SKM-1 (cell line): ENCODE measurements around the gene FOXK1.

ENCODE experiments used
- DNase-seq: peaks from one replicate; lab custom pipeline; 2025; ENCODE audit not compliant: unreplicated experiment; lab: John Stamatoyannopoulos, UW

The FOXK1 gene

GRCh38 chr7:4694305-4694704 lies 12.2 kb downstream of the FOXK1 start:
- DNase-seq: no peak

DNA sequence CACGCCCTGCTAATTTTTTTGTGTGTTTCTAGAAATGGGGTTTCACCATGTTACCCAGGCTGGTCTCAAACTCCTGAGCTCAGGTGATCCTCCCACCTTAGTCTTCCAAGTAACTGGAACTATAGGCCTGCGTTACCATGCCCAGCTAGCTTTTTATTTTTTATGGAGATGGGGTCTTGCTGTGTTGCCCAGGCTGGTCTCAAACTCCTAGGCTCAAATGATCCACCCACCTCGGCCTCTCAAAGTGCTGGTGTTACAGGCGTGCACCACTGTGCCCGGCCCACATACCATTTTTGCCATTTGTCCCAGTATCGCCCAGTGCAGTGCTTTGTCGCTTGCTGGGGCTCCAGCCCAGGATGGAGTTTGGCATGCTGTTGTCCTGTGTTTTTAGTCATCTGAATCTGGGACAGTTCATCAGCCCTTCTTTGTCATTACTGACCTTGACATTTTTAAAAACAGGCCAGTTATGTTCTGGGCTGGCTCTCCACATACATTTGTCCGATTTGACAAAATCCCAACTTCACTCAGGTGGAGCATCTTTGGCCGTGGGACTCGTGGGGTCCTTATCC lies 16.7 kb downstream of the FOXK1 start:
- no peak for DNase-seq

GRCh38 chr7:4699841-4700240 lies 17.7 kb downstream of the FOXK1 start:
- DNase-seq: no peak

- no peak for DNase-seq
Measured at GRCh38 chr7:4700577-4701235, 18.6 kb downstream of the FOXK1 start.

- no peak for DNase-seq
Measured at GRCh38 chr7:4702961-4703512, 20.9 kb downstream of the FOXK1 start.

GRCh38 chr7:4703532-4703931 lies 21.4 kb downstream of the FOXK1 start:
- no peak for DNase-seq

DNA sequence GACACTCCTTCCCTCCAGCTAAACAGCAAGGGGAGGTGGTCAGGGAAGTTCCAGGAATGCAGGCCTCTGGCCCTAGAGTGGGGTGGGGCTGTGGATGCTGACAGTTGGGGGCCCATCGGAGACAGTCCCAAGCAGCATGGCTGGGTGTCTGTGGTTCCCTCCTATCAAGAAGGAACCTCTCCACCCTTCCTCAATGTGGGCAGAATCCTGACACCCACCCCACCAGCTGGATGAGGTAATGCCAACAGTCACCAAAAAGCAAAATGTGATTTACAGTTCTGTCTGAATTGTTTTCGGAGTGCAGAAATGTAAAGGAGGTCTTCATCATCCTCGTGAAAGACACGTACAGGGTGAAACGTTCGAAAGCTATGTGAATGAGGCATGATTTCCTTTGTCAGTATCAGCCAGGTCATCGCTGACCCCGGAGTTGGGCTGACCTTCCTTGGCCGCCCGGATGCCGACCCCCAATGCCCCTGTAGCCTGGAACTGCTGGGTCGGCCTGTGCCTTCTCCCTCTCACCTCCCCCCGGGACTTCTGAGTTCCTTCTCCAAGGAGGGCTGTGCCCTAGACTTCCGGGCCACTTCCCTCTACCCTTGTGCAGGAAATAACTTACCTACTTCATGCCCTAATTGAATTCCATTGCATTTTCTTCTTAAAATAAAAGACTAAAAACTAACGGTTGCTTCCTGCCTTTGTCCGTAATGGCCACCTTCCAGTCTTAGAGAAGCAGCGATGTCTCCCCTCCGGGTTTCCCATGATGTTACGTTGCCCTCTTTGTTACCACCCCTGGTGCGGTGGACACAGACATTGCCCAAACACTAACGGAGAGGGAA lies 24.5 kb downstream of the FOXK1 start:
- DNase-seq: no peak

DNA sequence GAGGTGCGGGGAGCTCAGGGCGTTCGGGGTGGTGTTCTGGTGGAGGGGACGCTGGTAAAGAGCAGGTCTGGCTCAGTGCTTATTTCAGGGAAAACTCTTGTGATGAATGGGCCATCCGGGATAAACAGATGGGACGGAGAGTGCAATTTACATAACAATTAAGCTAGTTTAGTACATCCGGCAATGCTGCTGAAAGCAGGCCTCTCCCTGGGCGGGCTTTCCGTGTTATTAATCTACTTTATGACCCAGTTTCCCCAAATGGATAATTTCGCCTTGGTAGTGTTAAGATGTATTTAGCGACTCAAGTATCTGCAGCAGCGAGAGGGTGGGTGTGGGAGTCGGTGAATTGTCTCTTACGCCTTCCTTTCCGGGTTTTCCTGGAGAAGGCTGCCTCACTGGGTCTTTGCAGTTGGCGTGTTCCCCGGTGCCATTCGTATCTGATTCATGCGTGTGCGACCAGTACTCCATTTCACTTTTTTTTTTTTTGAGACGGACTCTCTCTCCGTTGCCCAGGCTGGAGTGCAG lies 25.2 kb downstream of the FOXK1 start:
- no peak for DNase-seq

DNA sequence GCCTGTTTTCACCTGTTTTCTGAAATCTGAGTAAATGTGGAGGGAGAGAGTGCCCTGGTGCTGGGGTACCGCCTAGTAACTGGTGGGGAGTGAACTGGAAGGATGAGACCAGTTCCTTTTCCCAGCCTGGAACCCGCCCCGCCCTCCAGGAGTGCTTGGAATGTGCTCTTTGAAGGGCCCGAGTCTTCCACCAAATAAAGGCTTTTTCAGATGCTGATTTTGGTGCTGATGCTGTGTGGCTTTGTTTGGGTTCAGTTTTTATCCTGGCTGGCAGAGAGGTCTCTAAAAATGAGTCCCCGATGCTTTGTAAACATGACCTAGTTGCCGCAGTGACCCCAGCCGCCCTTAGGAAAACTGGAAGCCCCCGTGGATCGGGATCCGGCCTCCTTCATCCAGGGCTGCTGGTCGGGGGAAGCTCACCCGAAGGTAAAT lies 25.9 kb downstream of the FOXK1 start:
- DNase-seq: no peak

- no peak for DNase-seq
Measured at GRCh38 chr7:4709187-4709586, 27.1 kb downstream of the FOXK1 start.

- DNase-seq: no peak
Measured at GRCh38 chr7:4711093-4711492, 29.0 kb downstream of the FOXK1 start.

- no peak for DNase-seq
Measured at GRCh38 chr7:4711634-4712033, 29.5 kb downstream of the FOXK1 start.

DNA sequence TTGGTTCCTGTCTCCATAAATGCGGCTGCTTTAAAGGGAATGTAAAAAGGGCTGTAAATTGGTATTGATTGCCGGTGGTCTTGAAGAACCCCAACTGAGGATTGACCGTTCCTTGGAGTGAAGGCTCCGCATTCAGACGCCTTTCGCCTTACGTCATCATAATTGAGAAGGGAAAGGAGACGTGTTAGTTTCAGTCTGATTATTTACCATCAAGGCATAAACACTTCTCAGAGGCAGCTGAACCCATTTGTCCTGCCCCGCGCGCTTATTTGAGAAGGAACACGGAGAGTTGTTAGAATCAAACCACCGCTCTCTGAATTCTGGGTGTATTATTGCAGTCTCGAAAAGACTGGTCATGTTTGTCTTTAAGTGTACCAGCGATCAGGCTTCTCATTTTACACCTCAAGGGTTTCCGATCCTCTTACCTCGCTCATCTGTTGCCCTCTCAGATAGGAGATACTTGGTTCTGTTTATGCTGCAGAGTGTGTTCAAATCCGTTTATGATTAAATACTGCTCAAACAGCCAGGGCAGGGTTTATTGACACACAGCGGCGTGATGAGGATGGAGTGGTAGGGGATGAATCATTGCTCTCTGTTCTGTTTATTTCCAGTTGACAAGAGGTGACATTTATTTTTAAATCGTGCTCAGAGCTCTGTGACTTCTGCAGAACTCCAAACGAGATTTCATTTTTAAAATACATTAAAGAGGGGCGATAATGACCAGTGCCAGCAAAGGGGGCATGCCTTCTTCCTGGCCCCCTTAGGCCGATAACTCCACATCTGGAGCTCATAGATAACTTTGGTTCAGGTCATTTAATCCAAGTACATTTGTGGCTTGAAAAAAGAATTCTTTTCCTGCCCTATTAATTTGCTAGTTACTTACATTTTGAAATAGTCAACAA lies 30.4 kb downstream of the FOXK1 start:
- no peak for DNase-seq

- no peak for DNase-seq
Measured at GRCh38 chr7:4713183-4713784, 31.2 kb downstream of the FOXK1 start.

GRCh38 chr7:4714161-4714700 lies 32.1 kb downstream of the FOXK1 start:
- no peak for DNase-seq

GRCh38 chr7:4714767-4715409 lies 32.8 kb downstream of the FOXK1 start:
- no peak for DNase-seq

GRCh38 chr7:4715410-4715776 lies 33.3 kb downstream of the FOXK1 start:
- peak; percentile 88 for DNase-seq

- DNase-seq: no peak
Measured at GRCh38 chr7:4716946-4717795, 35.1 kb downstream of the FOXK1 start.

DNA sequence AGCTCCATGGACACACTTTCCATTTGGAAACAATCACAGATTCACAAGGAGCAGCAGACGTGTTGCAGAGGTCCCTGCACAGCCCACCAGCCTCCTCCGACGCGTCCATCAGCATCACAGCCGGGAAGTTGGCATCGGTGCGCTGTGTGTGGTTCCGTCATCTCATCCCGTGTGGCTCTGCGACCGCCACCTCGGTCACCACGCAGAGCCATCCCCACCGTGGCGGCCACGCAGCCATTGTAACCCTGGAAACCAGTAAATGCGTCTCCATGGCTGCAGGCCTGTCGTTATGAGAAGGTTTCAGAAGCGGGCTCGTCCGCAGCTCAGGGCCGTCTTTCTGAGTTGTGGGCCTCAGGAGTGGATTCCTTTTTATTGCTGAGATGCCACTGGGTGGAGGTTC lies 36.0 kb downstream of the FOXK1 start:
- DNase-seq: no peak
